HG03066 (cell line): ENCODE measurements around the gene LITAF.

ENCODE experiments used
- ATAC-seq: cut with Tn5 transposase; IDR thresholded peaks from one replicate; pipeline ENCODE4 v1.9.1; 2021; ENCODE audit warnings: low read depth; ENCODE audit not compliant: unreplicated experiment

LITAF gene

DNA sequence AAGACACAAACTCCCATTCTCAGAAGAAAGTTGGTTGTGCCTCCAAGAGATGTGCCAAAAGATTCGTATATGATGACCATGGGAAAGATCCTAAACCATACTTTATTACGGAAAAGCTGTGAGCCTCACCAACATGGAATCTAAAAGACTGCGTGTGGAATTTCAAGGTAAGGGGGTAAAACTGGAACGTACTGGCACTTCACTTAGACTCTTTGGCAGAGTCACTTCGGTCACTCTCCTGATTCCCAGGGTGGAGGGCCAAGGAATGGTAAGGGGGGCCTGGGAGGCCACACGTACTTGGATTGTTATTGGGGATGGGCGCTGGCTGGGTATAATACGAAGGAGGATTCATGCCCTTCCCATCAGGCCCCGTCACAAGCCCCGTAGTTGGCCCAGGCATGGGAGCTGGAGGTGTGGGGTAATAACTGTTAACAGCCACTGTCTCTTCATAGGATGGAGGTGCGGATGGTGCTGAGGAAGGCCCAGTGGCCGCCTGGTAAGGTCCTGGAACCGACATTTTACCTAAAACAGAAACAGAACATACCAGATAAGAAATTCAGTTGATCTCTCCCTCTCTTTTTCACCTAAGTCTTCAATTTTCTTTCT is 30.4 kb downstream of the LITAF start:
- ATAC-seq = no peak

- no peak for ATAC-seq
Observed at GRCh38 chr16:11554053-11554452, 32.7 kb downstream of the LITAF start.

DNA sequence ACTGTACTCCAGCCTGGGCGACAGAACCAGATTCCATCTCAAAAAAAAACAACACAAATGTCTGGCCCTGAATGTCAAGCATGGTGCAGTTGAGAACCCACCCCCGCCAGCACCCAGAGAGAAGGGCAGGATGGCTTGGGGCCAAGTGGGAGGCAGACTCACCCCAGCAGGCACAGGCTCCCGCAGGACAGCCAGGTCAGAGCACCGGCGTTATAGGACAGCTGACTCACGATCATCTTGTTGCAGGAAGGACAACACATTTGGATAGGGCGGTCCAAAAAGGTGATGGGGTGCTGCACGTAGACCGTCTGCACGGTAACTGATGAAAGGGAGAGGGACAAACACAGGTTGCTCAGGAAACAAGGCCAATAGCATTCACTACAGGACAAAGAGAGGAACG is 33.3 kb downstream of the LITAF start:
- no peak for ATAC-seq

DNA sequence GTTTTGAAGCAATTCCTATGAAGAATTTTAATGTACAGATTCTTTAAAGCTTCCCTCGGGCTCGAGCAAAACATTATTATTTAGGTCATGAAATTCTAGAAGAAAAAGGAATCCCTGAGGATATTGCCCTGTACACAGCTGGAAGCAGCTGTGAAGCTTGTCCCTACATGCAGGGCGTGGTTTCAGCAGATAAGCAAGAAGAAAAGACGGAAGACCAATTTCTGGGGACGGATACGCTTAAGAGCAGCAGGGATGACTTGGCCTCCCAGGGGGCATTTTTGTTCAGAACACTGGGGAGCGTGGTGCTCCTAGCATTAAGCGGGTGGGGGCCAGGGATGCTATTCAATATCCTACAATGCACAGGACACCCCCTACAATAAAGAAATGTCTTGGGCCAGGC is 34.3 kb downstream of the LITAF start:
- no peak for ATAC-seq

DNA sequence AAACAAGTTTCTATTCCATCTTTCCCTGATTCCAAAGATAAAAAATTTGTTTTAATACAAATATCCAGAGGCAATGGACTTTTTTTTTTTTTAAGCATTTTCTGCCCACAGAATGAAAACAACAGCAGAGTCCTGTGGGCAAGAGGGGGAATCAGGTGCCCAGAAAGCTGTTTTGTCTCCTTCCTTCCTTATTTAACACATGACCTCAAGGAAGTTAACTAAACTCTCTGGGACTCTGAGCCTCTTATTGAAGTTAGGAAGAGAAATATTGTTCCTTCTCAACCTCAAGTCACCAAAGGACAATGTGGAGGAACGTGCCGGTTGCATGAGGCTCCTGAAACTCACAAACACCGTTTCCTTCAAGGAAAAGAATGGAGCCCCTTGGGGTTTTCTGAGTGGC is 34.9 kb downstream of the LITAF start:
- no peak for ATAC-seq

GRCh38 chr16:11550791-11551498 is 35.8 kb downstream of the LITAF start:
- ATAC-seq = no peak

DNA sequence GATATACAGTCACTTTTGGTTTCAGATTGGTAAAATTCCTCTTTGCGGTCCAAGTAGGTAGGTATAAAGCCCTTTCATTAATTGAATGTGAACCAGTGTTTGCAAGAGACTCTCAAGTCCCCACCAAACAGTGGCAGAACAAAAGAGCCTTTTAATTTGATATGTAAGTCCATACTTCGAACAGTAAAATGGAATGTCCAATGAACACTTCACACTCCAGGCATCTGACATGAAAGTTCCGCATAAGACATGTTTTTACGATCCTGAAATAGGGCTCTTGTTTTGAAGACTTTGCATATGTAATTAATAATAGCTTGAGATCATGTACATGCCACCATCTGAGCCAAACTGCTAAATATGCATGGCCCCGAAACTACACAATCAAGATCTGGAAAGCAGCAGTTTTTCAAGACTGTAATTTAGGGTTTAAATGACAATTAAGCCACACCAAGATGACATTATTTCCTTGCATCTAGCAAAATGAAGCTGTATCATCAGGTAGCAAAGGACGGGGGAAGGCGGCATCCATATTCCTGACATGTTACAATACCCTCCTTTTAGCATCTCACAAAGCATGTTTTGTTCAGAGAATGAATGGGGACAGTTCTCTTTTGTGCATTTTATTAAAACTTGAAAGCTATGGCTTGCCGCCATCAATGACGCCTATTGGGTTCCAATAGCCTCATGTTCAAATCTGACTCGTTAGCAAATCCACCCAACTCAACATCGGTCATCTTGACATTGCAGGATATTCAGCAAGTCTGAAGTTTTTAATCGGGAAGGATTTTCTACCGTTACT is 39.4 kb downstream of the LITAF start:
- no peak for ATAC-seq

DNA sequence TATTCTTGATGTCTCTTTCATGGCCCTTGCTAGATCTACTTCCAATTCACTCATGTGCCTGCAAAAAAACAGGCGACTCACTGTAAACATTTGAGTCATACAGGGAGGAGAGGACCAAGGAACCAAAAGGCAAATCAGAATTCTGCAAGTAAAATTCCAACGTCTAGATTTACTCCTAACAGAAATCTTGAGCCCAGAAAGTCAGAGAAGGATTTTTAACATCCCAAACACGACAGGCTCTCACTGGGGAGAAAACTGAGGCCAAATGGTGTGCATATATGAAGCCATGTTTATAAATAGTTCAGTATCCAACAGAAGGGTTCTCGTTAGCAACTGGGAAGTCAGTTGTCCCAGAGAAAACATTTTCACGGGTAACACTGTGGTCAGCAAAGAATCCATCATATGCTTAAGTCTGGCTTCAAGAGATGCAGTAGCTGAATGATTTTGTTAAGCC is 40.1 kb downstream of the LITAF start:
- no peak for ATAC-seq

DNA sequence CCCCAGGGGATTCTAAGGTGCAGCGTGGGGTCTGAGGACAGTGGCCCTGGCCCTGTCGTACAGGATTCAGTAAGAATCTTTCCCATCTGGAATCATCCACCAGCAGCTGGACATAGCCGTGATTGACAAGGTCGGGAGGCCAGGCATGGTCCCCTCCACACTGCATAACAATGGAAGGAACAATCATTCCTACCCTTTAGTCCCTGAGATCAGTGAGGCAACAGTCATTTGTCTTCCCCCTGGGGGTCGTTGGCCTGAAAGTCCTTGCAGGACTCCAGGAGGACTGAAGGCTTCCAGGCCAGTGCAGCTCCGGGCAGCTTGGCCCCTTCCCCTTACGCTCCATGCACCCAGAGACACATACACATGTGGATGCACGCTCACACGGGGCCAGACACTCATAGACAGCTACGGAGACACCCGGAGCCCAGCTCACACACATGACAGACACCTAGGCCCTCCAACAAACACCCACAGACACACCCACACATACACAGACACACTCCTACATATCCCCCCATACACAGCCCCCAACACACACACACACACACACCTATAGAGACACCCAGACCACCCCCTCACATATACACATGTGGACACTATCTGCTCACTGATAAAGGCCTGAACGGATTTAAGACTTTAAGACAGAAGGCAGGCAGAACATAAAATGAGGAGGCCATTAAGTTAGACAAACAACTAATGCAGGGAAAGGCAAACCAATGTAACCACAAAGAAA is 42.9 kb downstream of the LITAF start:
- ATAC-seq = no peak

DNA sequence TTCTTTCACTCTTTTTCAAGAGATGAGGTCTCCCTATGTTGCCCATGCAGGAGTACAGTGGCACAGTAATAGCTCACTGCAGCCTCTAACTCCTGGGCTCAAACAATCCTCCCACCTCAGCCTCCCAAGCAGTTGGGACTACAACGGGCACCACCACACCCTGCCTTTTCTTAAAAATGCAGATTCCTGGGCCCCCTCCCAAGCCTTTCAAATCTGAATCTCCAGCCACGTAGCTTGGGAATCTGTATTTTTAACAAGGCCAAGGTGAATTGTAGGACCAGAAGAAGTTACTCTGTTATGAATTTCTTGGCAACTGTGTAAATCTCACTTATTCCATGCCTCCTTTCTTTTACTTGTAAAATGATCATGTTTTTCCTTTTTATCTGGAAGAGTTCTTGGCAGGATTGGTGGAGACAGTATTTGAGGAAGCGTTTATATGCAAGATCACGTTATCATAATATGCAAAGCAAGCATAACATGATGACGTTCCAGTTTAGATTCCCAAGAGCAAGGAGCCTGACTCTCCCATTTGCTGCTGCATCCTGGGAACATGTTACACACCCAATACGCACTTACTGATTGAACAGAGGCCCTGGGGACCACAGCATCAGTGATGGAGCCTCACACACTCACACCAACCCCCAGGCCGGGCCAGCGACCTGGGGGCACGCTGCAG is 44.5 kb downstream of the LITAF start:
- no peak for ATAC-seq

DNA sequence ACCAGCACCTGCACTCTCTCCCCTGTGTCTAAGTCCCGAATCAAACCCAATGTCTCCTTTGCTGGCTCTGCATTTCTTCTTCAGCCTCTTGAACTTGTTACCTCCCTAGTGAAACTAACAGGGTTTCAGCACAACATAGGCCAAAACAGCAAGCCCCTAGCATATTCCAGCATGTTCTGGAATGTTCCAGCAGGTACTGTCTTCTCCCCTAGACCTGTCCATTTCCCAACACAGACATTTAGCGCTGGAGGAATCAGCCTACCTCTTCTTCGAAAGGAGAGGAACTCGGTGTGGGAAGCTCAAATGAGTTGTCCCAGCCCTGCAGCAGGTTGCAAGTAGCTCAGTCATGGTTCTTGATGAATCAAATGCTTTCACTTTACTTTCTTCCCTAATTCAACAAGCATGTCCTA is 47.1 kb downstream of the LITAF start:
- ATAC-seq = no peak

DNA sequence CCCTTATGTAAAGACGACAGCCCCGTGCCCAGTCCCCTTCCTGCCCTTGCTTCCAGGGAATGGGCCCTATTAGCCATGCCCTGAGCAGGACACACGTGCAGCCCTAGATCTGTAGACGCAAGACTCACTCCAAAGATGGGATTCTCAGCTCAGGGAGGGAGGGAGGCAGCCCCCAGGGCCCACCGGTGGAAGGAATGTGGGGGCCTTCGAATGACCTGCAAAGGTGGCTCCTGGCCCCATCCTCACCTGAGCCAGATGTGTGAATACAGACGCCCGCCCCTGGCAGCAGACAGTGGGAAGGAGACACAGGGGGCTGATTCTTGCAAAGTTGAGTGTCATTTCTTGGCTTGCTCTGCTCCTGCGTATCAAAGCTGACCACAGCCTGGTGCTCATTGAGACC is 47.8 kb downstream of the LITAF start:
- no peak for ATAC-seq

- ATAC-seq = no peak
Observed at GRCh38 chr16:11536104-11536866, 50.4 kb downstream of the LITAF start.

DNA sequence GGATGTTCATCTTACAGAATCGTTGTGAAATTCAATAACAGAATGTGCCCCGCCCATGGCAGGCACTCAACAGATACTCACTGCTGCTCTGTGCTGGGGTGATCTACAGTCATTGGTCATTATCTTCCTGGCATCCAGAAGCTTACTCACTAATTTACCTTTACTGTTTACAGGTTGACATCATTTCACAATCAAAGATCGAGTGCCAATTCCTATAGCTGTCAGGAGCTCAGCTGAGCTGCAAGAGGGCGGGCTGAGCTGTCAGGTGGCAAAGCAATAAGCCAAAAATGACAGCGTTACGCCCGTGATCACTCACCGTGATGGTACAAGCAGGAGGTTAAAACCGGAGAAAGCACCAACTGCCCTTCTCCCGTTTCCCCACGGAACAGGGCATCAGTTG is 51.2 kb downstream of the LITAF start:
- ATAC-seq = no peak

- no peak for ATAC-seq
Observed at GRCh38 chr16:11534262-11534661, 52.5 kb downstream of the LITAF start.

DNA sequence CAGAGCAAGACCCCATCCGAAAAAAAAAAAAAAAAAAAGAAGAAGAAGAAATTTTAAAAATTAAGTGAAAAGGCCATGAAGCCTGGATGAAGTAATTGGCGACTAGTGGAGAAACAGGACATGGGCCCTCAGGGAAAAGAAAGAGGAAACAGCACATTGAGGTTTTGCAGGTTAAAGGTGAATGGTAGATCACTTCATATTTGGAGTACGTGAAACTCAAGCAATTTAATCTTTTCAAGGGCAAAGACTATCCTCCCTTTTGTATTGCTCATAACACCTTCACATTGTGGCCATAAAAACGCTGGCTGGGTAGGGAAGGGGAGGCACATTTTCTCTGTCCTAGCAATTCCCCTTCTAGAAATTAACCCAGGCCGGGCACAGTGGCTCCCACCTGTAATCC is 53.1 kb downstream of the LITAF start:
- no peak for ATAC-seq

DNA sequence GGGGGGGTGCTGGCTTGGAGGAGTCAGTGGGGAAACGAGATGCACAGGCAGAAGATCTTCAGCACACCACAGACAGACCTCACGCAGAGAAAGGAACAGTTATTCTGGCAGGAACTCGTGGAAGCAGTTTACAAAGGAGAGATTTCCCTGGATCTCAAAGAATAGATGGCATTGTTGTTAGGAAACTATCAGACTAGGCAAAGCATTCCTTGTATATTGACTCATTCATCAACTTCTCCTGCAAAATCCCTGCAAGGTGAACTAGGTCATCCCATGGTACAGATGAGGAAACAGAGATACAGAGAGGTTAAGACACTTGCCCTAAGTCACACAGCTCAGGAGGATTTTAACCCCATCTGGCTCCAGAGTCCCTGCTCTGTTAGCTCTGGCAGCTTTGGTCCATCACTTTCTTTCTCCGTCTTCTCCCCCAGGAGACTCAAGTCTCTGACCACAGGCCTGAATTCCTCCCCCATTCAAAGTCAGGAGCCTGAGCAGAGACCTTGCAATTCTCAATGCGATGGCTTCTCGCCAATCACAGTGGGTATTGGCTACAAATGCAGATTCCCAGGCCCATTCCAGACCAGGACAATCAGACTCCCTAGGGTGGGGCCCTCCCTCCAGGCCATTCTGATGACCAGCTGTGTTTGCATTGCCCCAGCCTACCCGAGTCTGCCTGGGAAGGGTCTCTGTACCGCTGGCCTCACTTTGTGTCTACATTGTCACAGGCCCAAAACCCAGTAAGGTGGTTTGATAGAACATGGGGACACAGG is 56.4 kb downstream of the LITAF start:
- no peak for ATAC-seq

- no peak for ATAC-seq
Observed at GRCh38 chr16:11529285-11529684, 57.4 kb downstream of the LITAF start.

GRCh38 chr16:11528053-11528452 is 58.7 kb downstream of the LITAF start:
- ATAC-seq = no peak
